ENCODE data around the gene CHD5. TPM values are rescaled to one million over a fixed set of nuclear protein-coding genes. Genes with fewer than 3 reads are reported as not detected.

Gene CHD5
- polyA plus RNA-seq, 1 donor (not counting 4 experiments of a cell fraction or from before 2014, with no cell fraction given) = 0.07 TPM

DNA sequence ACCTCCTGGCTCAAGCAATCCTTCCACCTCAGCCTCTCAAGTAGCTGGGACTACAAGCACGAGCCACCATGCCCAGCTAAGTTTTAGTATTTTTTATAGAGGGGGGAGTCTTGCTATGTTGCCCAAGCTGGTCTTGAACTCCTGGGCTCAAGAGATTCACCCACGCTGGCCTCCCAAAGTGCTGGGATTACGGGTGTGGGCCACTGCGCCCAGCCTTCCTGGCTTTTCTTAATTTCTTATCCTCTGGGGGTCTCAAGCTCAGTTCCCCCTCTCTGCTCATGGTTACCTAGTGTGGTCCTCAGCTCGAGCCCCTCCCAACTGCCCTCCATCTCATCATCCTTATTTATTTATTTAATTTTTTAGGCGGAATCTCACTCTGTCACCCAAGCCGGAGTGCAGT is 22.1 kb upstream of the CHD5 start:
- peaks cover 26% of the 10 kb centered on the region for H3K4me1 ChIP-seq (ENCODE audit: control insufficient read depth, extremely low read depth, insufficient read depth, low read length)
- no peak overlapping the region for H3K4me3 ChIP-seq (ENCODE audit: control insufficient read depth in 2 of 3, extremely low read depth in 1 of 3, insufficient read depth in 2 of 3, low read depth in 1 of 3, low read length in 3 of 3)
- no peak for DNase-seq (ENCODE audit: low read depth, low spot score)
- dilution Hi-C loops (cut with MboI; ENCODE audit: extremely low pct_ligation_motif_present, low sequenced_read_pairs) = no loop called here
- H3K9me3 ChIP-seq (ENCODE audit: control insufficient read depth, low read depth, low read length) = no peaks in the 10 kb centered on the region
- peaks cover 2 to 6% of the 10 kb centered on the region in 2 experiments for H3K36me3 ChIP-seq (ENCODE audit: control insufficient read depth in 2 of 2, extremely low read depth in 1 of 2, insufficient read depth in 2 of 2, low read length in 2 of 2)
- H3K9ac ChIP-seq (ENCODE audit: control insufficient read depth, extremely low read depth, insufficient read depth, low read length) = no peak overlapping the region
- peaks cover 3% of the 10 kb centered on the region for H3K9me1 ChIP-seq (ENCODE audit: control insufficient read depth, extremely low read depth, insufficient read depth, low read length)
- FAIRE-seq = no peak
- no peak overlapping the region for H2AFZ ChIP-seq (ENCODE audit: control insufficient read depth, low read length)
- no peak overlapping the region for H3K27ac ChIP-seq (ENCODE audit: control insufficient read depth, insufficient read depth, low read length)
- peaks cover 4% of the 10 kb centered on the region for H4K20me1 ChIP-seq (ENCODE audit: control insufficient read depth, extremely low read depth, insufficient read depth, low read length)
- no peaks in the 10 kb centered on the region for H3K27me3 ChIP-seq (ENCODE audit: control insufficient read depth, extremely low read depth, insufficient read depth, low read length)
- TF ChIP-seq EZH2 (IDR thresholded peaks at IDR 0.05; ENCODE audit: low read length) (no peak), CTCF (optimal IDR thresholded peaks at IDR 0.05 in 1 of 3, IDR thresholded peaks at IDR 0.05 in 1 of 3, conservative IDR thresholded peaks at IDR 0.05 in 1 of 3; ENCODE audit: extremely low read depth in 1 of 3, insufficient read depth in 2 of 3, low read length in 3 of 3) (no peak)
- H3K79me2 ChIP-seq (ENCODE audit: control insufficient read depth, insufficient read depth, low read length) = peaks cover 21% of the 10 kb centered on the region
- no peak overlapping the region for H3K4me2 ChIP-seq (ENCODE audit: control insufficient read depth, extremely low read depth, insufficient read depth, low read depth, low read length)

GRCh38 chr1:6200188-6200809 is 20.2 kb upstream of the CHD5 start:
- Histone ChIP-seq H3K27ac (ENCODE audit: control insufficient read depth, insufficient read depth, low read length) (peak overlapping the region; percentile 93), H3K4me2 (ENCODE audit: control insufficient read depth, extremely low read depth, insufficient read depth, low read depth, low read length) (peak overlapping the region; percentile 82), H3K4me3 (ENCODE audit: control insufficient read depth in 2 of 3, extremely low read depth in 1 of 3, insufficient read depth in 2 of 3, low read depth in 1 of 3, low read length in 3 of 3) (peak overlapping the region; percentile 54 to 99 (median 98)), H2AFZ (ENCODE audit: control insufficient read depth, low read length) (peak overlapping the region; percentile 80), H3K9me1 (ENCODE audit: control insufficient read depth, extremely low read depth, insufficient read depth, low read length) (peaks cover 3% of the 10 kb centered on the region), H3K4me1 (ENCODE audit: control insufficient read depth, extremely low read depth, insufficient read depth, low read length) (peaks cover 22% of the 10 kb centered on the region), H3K79me2 (ENCODE audit: control insufficient read depth, insufficient read depth, low read length) (peaks cover 39% of the 10 kb centered on the region), H3K27me3 (ENCODE audit: control insufficient read depth, extremely low read depth, insufficient read depth, low read length) (no peaks in the 10 kb centered on the region), H3K9me3 (ENCODE audit: control insufficient read depth, low read depth, low read length) (no peaks in the 10 kb centered on the region), H3K9ac (ENCODE audit: control insufficient read depth, extremely low read depth, insufficient read depth, low read length) (peak overlapping the region; percentile 99), H3K36me3 (ENCODE audit: control insufficient read depth in 2 of 2, extremely low read depth in 1 of 2, insufficient read depth in 2 of 2, low read length in 2 of 2) (peaks cover 13% of the 10 kb centered on the region in 2 experiments), H4K20me1 (ENCODE audit: control insufficient read depth, extremely low read depth, insufficient read depth, low read length) (peaks cover 7% of the 10 kb centered on the region)
- TF ChIP-seq CTCF (optimal IDR thresholded peaks at IDR 0.05 in 1 of 3, IDR thresholded peaks at IDR 0.05 in 1 of 3, conservative IDR thresholded peaks at IDR 0.05 in 1 of 3; ENCODE audit: extremely low read depth in 1 of 3, insufficient read depth in 2 of 3, low read length in 3 of 3) (no peak), EZH2 (IDR thresholded peaks at IDR 0.05; ENCODE audit: low read length) (no peak)
- FAIRE-seq (no peak), DNase-seq (ENCODE audit: low read depth, low spot score) (no peak)
- dilution Hi-C loops (cut with MboI; ENCODE audit: extremely low pct_ligation_motif_present, low sequenced_read_pairs) = no loop called here

All from keratinocyte (primary cell).